Esophagus muscularis mucosa (tissue), 4 donors: ENCODE measurements around the gene USP30. TPM values are rescaled to one million over a fixed set of nuclear protein-coding genes. Genes with fewer than 3 reads are reported as not detected.
A peak's percentile ranks its signal among the peaks of the same experiment; 100 is the strongest.

ENCODE experiments used
- DNase-seq: peaks from one replicate; pipeline ENCODE4 v3.0.0-alpha.2; 2017; ENCODE audit errors: extremely low spot score
- H3K27ac ChIP-seq, 4 donors: fragments of 200-600 bp; sonication (generic); replicated peaks in 1 of 4; 1 replicate in 3 of 4; 2 replicates in 1 of 4; pipeline ENCODE4 v1.5.1; 2016 to 2019; ENCODE audit warnings: mild to moderate bottlenecking in 1 of 4
- H3K27me3 ChIP-seq, 4 donors: fragments of 200-600 bp; sonication (generic); one replicate each; pipeline versions ENCODE4 v1.5.1 to v1.6.0; 2016 to 2019
- H3K36me3 ChIP-seq, 4 donors: fragments of 200-600 bp; sonication (generic); one replicate each; pipeline ENCODE4 v1.5.1; 2016 to 2019
- H3K4me1 ChIP-seq, 4 donors: fragments of 200-600 bp; sonication (generic); one replicate each; pipeline ENCODE4 v1.5.1; 2016 to 2019
- H3K4me3 ChIP-seq, 4 donors: fragments of 200-600 bp; sonication (generic); 1 replicate in 2 of 4; 2 replicates in 2 of 4; pipeline ENCODE4 v1.5.1; 2016 to 2019; ENCODE audit warnings: mild to moderate bottlenecking in 4 of 4, moderate library complexity in 1 of 4
- H3K9me3 ChIP-seq, 4 donors: fragments of 200-600 bp; sonication (generic); 1 replicate in 3 of 4; 2 replicates in 1 of 4; pipeline ENCODE4 v1.5.1; 2016 to 2019
- EP300 ChIP-seq: sonication (generic); formaldehyde crosslinking; IDR thresholded peaks from one replicate; pipeline ENCODE4 v1.6.1; 2017; ENCODE audit warnings: antibody characterized with exemption
- POLR2A ChIP-seq: fragments of 450-650 bp; IDR thresholded peaks from one replicate; pipeline ENCODE4 v1.6.1; 2017; ENCODE audit warnings: antibody characterized with exemption, moderate library complexity, mild to moderate bottlenecking, low read depth
- POLR2AphosphoS5 ChIP-seq, 2 donors: sonication (generic); formaldehyde crosslinking; IDR thresholded peaks; one replicate each; pipeline ENCODE4 v1.6.1; 2017; ENCODE audit warnings: antibody characterized with exemption in 2 of 2
- WGBS: methylation state at CpG from one replicate; pipeline ENCODE4 v1.1.5; 2018; 5-methylcytosine and 5-hydroxymethylcytosine counted together
- intact Hi-C: fragments of 100-400 bp; cut with DNase I; formaldehyde crosslinking; loops from one replicate; pipeline ENCODE4 v1.15.1; 2023
- total RNA-seq, 4 donors: library from RNA; depleted of rRNA; stranded (reverse); fragments of >200 nt; gene quantifications; one replicate each; pipeline versions ENCODE4 v1.1.0 to v1.2.1, GENCODE V29; 2016
- TF ChIP-seq, protein P1 (sequence below), 3 experiments: fragments of 200-600 bp in 2 of 3; fragments of 450-650 bp in 1 of 3; sonication (generic) in 2 of 3; IDR thresholded peaks; one replicate each; pipeline ENCODE4 v1.5.1; 2017 to 2019; ENCODE audit warnings: antibody characterized with exemption in 3 of 3, mild to moderate bottlenecking in 2 of 3, moderate library complexity in 1 of 3

The USP30 gene, protein sequence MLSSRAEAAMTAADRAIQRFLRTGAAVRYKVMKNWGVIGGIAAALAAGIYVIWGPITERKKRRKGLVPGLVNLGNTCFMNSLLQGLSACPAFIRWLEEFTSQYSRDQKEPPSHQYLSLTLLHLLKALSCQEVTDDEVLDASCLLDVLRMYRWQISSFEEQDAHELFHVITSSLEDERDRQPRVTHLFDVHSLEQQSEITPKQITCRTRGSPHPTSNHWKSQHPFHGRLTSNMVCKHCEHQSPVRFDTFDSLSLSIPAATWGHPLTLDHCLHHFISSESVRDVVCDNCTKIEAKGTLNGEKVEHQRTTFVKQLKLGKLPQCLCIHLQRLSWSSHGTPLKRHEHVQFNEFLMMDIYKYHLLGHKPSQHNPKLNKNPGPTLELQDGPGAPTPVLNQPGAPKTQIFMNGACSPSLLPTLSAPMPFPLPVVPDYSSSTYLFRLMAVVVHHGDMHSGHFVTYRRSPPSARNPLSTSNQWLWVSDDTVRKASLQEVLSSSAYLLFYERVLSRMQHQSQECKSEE
- total RNA-seq: 10 to 100 TPM in 3 of 4 donors, 1 to 10 TPM in 1; 6.2 to 14.6 (median 12.2) TPM

DNA sequence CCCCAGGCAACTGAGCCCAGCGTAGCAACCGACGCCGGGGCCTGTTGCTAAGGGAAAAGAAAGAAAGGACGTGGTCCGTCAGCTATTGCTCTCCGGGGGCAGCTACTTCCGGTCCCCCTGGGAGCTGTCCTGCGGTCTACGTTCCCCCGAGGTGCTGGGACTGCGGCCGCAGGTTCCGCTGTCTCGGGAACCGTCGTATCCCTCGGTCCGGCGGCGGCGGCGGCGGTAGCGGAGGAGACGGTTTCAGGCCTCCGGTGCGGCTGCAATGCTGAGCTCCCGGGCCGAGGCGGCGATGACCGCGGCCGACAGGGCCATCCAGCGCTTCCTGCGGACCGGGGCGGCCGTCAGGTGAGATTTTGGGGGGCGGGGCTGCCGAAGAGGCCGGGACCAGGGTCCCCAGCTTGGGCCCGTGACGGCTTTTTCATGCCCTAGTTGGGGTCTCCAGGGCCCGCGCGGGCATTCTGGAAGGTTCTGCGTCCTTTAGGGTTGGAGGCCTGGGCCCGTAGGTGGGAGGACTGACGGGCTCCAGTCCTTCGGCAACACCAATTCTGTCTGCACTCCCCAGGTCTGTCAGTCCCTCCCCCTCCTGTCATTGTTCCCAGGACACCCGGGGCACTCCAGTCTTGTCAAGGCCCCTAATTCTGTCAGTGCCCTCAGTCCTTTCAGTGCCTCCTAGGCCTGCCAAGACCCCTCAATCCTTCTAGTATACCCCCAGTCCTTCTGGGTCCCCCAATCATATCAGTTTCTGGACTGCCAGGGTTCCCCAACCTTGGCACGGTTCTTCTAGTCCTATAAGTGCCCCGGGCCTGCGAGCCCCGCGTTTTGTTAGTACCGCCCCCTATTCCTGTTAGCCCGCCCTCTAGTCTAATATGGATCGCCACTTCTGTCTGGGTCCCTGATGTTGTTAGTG, at the start of gene USP30:
USP30 (plus strand) TSS at position 163 of the 910 bp plus-strand sequence; CDS start at position 266, 103 bp downstream.
- peak within 1 kb of the TSS; percentile 83 to 90 (median 85) for H3K27ac ChIP-seq
- no peaks in the 10 kb centered on the region for H3K27me3 ChIP-seq
- under 1% methylated on average over 29 of the region's 61 CpGs for WGBS
- intact Hi-C loops: no loop called here
- H3K4me3 ChIP-seq: peak within 1 kb of the TSS; percentile 79 to 98 (median 92)
- peaks cover 16 to 23% (median 22%) of the 10 kb centered on the region in 4 donors for H3K4me1 ChIP-seq
- H3K36me3 ChIP-seq: peaks cover 0 to 10% (median 2%) of the 10 kb centered on the region in 4 donors
- no peaks in the 10 kb centered on the region for H3K9me3 ChIP-seq
- peak; percentile 94 for DNase-seq
- no peak for TF ChIP-seq POLR2A
- TF ChIP-seq, protein P1, sequence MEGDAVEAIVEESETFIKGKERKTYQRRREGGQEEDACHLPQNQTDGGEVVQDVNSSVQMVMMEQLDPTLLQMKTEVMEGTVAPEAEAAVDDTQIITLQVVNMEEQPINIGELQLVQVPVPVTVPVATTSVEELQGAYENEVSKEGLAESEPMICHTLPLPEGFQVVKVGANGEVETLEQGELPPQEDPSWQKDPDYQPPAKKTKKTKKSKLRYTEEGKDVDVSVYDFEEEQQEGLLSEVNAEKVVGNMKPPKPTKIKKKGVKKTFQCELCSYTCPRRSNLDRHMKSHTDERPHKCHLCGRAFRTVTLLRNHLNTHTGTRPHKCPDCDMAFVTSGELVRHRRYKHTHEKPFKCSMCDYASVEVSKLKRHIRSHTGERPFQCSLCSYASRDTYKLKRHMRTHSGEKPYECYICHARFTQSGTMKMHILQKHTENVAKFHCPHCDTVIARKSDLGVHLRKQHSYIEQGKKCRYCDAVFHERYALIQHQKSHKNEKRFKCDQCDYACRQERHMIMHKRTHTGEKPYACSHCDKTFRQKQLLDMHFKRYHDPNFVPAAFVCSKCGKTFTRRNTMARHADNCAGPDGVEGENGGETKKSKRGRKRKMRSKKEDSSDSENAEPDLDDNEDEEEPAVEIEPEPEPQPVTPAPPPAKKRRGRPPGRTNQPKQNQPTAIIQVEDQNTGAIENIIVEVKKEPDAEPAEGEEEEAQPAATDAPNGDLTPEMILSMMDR (IDR thresholded peaks at IDR 0.05): peak in 1 of 3 experiments; percentile 25
- no peak for TF ChIP-seq EP300
- peak; percentile 70 to 88 for TF ChIP-seq POLR2AphosphoS5 (IDR thresholded peaks at IDR 0.05)

DNA sequence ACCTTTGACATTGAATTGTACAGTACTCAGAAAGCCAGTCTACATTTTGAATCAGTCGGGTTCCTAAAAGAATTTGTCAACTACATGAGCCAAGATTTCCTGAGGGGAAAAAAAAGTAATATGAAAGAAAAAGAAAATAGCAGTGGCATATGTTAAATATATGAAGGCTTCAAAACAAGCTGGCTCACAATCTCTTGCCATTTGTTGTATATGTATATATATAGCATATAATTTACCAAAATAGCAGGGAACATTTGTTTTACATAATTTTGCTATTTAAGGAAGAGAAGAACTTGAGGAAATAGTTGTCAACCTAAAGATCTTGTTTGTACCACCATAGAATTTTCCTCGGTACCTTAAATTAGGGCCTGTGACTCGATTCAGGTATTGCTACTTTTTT, 48.4 kb upstream of the USP30 start:
- DNase-seq: no peak
- H3K36me3 ChIP-seq: no peaks in the 10 kb centered on the region
- H3K4me1 ChIP-seq: no peaks in the 10 kb centered on the region
- no peak overlapping the region for H3K27ac ChIP-seq
- 64% methylated on average over 3 of the region's 3 CpGs for WGBS
- no peak for TF ChIP-seq POLR2A
- no peak for TF ChIP-seq EP300
- TF ChIP-seq, protein P1 (IDR thresholded peaks at IDR 0.05): no peak
- TF ChIP-seq POLR2AphosphoS5 (IDR thresholded peaks at IDR 0.05): no peak
- H3K4me3 ChIP-seq: no peak overlapping the region
- peaks cover 0 to 3% (median 0%) of the 10 kb centered on the region in 4 donors for H3K27me3 ChIP-seq
- intact Hi-C loops: no loop called here
- no peaks in the 10 kb centered on the region for H3K9me3 ChIP-seq

DNA sequence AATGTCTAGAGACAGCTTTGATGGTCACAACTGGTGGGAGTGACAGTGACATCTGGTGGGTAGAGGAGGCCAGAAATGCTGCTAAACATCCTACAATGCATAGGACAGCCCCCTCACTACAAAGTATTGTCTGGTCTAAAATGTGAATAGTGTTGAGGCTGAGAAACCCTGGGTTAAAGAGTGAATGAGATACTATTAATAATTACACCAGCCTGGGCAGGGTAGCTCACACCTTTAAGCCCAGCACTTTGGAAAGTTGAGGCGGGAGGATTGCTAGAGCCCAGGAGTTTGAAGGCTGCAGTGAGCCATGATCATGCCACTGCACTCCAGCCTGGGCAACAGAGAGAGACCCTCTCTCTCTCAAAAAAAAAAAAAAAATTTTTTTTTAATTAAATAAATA, 42.6 kb upstream of the USP30 start:
- TF ChIP-seq POLR2AphosphoS5 (IDR thresholded peaks at IDR 0.05) (no peak), EP300 (no peak), POLR2A (no peak)
- TF ChIP-seq, protein P1 (IDR thresholded peaks at IDR 0.05): no peak

DNA sequence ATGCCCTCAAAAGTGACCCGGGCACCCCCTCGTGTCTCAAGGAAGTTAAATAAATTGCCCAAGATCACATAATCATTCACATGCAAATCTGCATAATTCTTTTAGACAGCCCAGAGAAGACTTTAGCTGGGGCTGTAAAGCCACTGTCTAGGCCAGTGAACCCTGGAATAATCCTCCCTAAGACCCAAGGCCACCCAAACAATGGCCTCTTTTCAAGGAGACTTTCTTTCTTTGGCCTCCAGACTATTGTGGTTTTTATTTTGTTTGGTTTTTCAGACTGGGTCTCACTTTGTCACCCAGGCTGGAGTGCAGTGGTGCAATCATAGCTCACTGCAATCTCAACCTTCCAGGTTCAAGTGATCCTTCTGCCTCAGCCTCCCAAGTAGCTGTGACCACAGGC, 42.1 kb upstream of the USP30 start:
- Histone ChIP-seq H3K36me3 (no peaks in the 10 kb centered on the region), H3K27me3 (peaks cover 0 to 10% (median 0%) of the 10 kb centered on the region in 4 donors), H3K4me1 (no peaks in the 10 kb centered on the region), H3K4me3 (no peak overlapping the region), H3K9me3 (no peaks in the 10 kb centered on the region), H3K27ac (no peak overlapping the region)
- 57% methylated on average over 2 of the region's 2 CpGs for WGBS
- intact Hi-C loops: no loop called here
- DNase-seq: no peak
- TF ChIP-seq EP300 (no peak), POLR2A (no peak), POLR2AphosphoS5 (IDR thresholded peaks at IDR 0.05) (no peak)
- TF ChIP-seq, protein P1 (IDR thresholded peaks at IDR 0.05): no peak

More for the DNA sequence above, 42.6 kb upstream of the USP30 start:
- H3K27ac ChIP-seq: no peak overlapping the region
- H3K4me1 ChIP-seq: no peaks in the 10 kb centered on the region
- H3K27me3 ChIP-seq: peaks cover 0 to 8% (median 0%) of the 10 kb centered on the region in 4 donors
- WGBS: 93% methylated on average over 1 of the region's 1 CpG
- intact Hi-C loops: no loop called here
- H3K4me3 ChIP-seq: no peak overlapping the region
- no peaks in the 10 kb centered on the region for H3K9me3 ChIP-seq
- DNase-seq: no peak
- H3K36me3 ChIP-seq: no peaks in the 10 kb centered on the region
